ENCODE measurements around the gene TRIM40. TPM values are rescaled to one million over a fixed set of nuclear protein-coding genes. Genes with fewer than 3 reads are reported as not detected.

Gene TRIM40
- total and polyA plus RNA-seq, 2 of the 13 experiments (the other 11 are each of a cell fraction or from before 2014, with no cell fraction given), result 0.58 TPM; not detected in 1

DNA sequence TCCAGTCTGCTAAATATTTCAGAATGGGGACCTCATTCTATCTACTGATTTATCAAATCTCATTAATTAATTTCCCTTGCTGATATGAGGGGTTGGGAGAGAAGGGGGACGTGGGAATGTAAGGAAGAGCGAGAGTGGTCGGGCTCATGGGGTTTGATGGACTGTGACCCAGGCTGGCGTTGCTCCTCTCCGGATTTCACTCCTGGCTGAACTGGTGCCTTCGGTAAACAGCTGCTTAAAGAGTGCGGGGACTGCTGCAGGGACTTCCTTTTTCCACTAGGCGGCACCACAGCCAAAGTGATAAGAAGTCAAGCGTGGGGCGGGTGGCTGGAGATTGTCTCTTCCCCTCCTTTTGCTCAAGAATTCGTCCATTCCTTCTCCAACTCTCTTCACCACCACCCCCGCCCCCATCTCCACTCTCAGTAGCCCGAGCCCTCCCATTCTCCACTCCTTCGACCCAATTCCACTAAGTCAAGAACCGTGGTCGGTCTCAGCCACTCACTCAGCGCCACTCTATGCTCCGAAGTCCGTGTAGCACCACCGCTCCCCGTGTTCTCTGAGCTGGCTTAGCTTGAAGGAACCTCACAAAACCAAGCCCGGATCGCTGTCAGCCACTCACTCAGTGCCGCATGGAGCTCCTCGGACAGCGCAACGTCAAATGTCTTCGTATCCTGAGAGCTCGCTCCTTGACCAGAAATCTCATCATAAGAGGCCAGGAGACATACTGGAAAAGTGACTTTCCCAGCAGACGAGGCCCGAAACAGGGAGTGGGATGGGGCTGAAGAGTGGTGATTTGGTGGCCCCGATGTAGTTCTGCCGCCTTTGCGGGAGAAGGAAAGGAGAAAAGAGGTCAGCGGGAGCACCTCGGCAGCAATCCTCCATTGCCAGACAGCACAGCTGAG is 32.7 kb upstream of the TRIM40 start (continued):
- TF ChIP-seq ZBTB3 (CRISPR knock-in tag; IDR thresholded peaks at IDR 0.05; ENCODE audit: borderline replicate concordance, low read depth), result no peak
- no peak for TF ChIP-seq HNRNPL (IDR thresholded peaks at IDR 0.05; ENCODE audit: low read depth, low read length)
- TF ChIP-seq ARHGAP35 (CRISPR knock-in tag; IDR thresholded peaks at IDR 0.05; ENCODE audit: borderline replicate concordance), result no peak; the same call in none of the 2 replicates
- no peak for TF ChIP-seq BCL6 (CRISPR knock-in tag; IDR thresholded peaks at IDR 0.05)
- TF ChIP-seq, protein P1, sequence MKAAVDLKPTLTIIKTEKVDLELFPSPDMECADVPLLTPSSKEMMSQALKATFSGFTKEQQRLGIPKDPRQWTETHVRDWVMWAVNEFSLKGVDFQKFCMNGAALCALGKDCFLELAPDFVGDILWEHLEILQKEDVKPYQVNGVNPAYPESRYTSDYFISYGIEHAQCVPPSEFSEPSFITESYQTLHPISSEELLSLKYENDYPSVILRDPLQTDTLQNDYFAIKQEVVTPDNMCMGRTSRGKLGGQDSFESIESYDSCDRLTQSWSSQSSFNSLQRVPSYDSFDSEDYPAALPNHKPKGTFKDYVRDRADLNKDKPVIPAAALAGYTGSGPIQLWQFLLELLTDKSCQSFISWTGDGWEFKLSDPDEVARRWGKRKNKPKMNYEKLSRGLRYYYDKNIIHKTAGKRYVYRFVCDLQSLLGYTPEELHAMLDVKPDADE (CRISPR knock-in tag; IDR thresholded peaks at IDR 0.05), result 0 out of 2 replicates have a peak, but pooled peaks have one; percentile 37
- TF ChIP-seq, protein P2, sequence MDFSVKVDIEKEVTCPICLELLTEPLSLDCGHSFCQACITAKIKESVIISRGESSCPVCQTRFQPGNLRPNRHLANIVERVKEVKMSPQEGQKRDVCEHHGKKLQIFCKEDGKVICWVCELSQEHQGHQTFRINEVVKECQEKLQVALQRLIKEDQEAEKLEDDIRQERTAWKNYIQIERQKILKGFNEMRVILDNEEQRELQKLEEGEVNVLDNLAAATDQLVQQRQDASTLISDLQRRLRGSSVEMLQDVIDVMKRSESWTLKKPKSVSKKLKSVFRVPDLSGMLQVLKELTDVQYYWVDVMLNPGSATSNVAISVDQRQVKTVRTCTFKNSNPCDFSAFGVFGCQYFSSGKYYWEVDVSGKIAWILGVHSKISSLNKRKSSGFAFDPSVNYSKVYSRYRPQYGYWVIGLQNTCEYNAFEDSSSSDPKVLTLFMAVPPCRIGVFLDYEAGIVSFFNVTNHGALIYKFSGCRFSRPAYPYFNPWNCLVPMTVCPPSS (IDR thresholded peaks at IDR 0.05), result no peak
- peak; percentile 88 for TF ChIP-seq XRCC5 (optimal IDR thresholded peaks at IDR 0.05; ENCODE audit: low read length)
- TF ChIP-seq NCOA2 (CRISPR knock-in tag; IDR thresholded peaks at IDR 0.05), result no peak
- TF ChIP-seq, protein P3, sequence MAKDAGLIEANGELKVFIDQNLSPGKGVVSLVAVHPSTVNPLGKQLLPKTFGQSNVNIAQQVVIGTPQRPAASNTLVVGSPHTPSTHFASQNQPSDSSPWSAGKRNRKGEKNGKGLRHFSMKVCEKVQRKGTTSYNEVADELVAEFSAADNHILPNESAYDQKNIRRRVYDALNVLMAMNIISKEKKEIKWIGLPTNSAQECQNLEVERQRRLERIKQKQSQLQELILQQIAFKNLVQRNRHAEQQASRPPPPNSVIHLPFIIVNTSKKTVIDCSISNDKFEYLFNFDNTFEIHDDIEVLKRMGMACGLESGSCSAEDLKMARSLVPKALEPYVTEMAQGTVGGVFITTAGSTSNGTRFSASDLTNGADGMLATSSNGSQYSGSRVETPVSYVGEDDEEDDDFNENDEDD (CRISPR knock-in tag; IDR thresholded peaks at IDR 0.05; ENCODE audit: borderline replicate concordance), result no peak; the same call in 1 of the 2 replicates
- TF ChIP-seq KLF16 (CRISPR knock-in tag; IDR thresholded peaks at IDR 0.05), result peak in 1 of 2 experiments; percentile 66; a peak in 2 of 4 replicates
- TF ChIP-seq, protein P4, sequence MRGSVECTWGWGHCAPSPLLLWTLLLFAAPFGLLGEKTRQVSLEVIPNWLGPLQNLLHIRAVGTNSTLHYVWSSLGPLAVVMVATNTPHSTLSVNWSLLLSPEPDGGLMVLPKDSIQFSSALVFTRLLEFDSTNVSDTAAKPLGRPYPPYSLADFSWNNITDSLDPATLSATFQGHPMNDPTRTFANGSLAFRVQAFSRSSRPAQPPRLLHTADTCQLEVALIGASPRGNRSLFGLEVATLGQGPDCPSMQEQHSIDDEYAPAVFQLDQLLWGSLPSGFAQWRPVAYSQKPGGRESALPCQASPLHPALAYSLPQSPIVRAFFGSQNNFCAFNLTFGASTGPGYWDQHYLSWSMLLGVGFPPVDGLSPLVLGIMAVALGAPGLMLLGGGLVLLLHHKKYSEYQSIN (CRISPR knock-in tag; IDR thresholded peaks at IDR 0.05; ENCODE audit: borderline replicate concordance), result no peak
- no peak for TF ChIP-seq CBX1 (IDR thresholded peaks at IDR 0.05; ENCODE audit: low read depth)
- TF ChIP-seq ZNF296 (CRISPR knock-in tag; conservative IDR thresholded peaks at IDR 0.05), result no peak
- TF ChIP-seq BRD4 (CRISPR knock-in tag; IDR thresholded peaks at IDR 0.05), result no peak
- TF ChIP-seq MTA3 (CRISPR knock-in tag; IDR thresholded peaks at IDR 0.05), result no peak
- no peak for TF ChIP-seq NR3C1 (CRISPR knock-in tag; IDR thresholded peaks at IDR 0.05)
- TF ChIP-seq, protein P5, sequence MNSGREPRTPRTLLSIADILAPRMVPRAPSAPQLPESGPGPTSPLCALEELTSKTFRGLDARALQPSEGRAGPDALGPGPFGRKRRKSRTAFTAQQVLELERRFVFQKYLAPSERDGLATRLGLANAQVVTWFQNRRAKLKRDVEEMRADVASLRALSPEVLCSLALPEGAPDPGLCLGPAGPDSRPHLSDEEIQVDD (CRISPR knock-in tag; IDR thresholded peaks at IDR 0.05; ENCODE audit: borderline replicate concordance), result no peak
- TF ChIP-seq, protein P6, sequence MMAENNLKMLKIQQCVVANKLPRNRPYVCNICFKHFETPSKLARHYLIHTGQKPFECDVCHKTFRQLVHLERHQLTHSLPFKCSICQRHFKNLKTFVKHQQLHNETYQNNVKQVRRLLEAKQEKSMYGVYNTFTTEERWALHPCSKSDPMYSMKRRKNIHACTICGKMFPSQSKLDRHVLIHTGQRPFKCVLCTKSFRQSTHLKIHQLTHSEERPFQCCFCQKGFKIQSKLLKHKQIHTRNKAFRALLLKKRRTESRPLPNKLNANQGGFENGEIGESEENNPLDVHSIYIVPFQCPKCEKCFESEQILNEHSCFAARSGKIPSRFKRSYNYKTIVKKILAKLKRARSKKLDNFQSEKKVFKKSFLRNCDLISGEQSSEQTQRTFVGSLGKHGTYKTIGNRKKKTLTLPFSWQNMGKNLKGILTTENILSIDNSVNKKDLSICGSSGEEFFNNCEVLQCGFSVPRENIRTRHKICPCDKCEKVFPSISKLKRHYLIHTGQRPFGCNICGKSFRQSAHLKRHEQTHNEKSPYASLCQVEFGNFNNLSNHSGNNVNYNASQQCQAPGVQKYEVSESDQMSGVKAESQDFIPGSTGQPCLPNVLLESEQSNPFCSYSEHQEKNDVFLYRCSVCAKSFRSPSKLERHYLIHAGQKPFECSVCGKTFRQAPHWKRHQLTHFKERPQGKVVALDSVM (CRISPR knock-in tag; IDR thresholded peaks at IDR 0.05), result no peak
- no peak; the same call in 1 of the 2 replicates for TF ChIP-seq ZNF225 (CRISPR knock-in tag; IDR thresholded peaks at IDR 0.05)
- no peak; the same call in 1 of the 2 replicates for TF ChIP-seq NCOA1 (CRISPR knock-in tag; IDR thresholded peaks at IDR 0.05)

Measured in HepG2 (cell line).